GM13976 (cell line): Measurements from ENCODE around the gene USP25.

ENCODE experiments used
- DNase-seq: peaks from one replicate; pipeline ENCODE4 v3.0.0; 2012; ENCODE audit warnings: low spot score
- in situ Hi-C: fragments of 300-500 bp; cut with MboI; formaldehyde crosslinking; loops from one replicate; pipeline ENCODE4 v1.12.0; 2022; ENCODE audit warnings: low sequenced_read_pairs, mixed read lengths, inconsistent platforms; ENCODE audit not compliant: unreplicated experiment
- TF ChIP-seq, protein P1 (sequence below): IDR thresholded peaks from 2 replicates; pipeline ENCODE4 v1.5.1; 2012; ENCODE audit warnings: borderline replicate concordance, mild to moderate bottlenecking; ENCODE audit not compliant: insufficient read depth; ENCODE audit errors: extremely low read depth, missing control alignments, control extremely low read depth

Gene USP25

DNA sequence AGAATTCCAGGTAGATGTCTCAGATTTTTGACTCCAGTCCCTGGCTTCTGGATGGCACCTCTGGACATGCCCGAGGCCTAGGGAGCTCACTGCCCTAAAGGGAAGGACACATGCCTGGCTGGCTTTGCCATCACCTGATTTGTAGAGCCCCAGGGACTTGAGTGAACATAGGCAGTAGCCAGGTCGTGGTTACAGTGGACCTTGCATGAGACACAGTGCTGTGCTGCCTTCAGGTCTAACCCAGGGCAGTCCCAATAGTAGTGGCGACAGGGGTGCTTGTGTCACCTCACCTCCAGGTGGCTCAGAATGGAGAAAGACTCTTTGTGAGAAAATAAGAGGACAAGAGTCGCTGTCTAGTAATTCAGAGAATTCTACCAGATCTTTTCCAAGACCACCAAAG lies 166.7 kb downstream of the USP25 start:
- TF ChIP-seq, protein P1, sequence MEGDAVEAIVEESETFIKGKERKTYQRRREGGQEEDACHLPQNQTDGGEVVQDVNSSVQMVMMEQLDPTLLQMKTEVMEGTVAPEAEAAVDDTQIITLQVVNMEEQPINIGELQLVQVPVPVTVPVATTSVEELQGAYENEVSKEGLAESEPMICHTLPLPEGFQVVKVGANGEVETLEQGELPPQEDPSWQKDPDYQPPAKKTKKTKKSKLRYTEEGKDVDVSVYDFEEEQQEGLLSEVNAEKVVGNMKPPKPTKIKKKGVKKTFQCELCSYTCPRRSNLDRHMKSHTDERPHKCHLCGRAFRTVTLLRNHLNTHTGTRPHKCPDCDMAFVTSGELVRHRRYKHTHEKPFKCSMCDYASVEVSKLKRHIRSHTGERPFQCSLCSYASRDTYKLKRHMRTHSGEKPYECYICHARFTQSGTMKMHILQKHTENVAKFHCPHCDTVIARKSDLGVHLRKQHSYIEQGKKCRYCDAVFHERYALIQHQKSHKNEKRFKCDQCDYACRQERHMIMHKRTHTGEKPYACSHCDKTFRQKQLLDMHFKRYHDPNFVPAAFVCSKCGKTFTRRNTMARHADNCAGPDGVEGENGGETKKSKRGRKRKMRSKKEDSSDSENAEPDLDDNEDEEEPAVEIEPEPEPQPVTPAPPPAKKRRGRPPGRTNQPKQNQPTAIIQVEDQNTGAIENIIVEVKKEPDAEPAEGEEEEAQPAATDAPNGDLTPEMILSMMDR = no peak
- in situ Hi-C loops = no loop called here

DNA sequence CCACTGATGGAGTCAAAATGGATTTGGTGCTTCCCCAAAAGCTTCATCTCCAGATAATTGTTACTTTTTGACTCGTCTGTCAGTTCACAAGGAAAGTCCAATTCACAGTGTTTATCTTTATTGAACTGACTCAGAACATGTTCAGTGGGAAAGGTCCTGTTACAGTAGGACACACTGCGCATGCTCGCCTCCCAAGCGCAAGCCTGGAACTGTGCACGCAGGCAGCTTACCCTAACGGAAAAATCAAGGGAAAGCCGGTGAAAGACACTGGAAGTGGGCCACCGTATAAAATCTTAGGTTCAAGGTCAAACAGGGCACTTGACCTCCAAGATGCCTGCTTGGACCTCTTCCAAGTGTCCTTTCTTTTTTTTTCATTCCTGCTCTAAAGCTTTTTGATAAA lies 174.6 kb downstream of the USP25 start:
- in situ Hi-C loops = no loop called here
- no peak for DNase-seq
- TF ChIP-seq, protein P1 = no peak

More for the DNA sequence above, 166.7 kb downstream of the USP25 start:
- no peak for DNase-seq

DNA sequence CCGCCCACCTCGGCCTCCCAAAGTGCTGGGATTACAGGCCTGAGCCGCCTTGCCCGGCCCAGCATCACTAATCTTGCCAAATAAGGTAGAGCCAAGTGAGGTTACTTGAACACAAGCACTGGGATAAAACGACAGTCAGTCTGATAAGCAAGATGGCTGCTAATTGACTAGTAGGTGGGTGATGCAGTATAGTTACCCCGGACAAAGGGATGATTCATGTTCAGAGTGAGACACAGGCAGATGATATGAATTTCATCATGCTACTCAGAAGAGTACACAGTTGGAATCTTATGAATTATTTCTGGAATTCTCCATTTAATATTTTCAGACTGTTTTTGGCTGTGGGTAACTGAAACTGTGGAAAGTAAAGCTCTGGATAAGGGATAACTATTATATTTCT lies 178.4 kb downstream of the USP25 start:
- in situ Hi-C loops = no loop called here
- TF ChIP-seq, protein P1 = no peak
- no peak for DNase-seq

DNA sequence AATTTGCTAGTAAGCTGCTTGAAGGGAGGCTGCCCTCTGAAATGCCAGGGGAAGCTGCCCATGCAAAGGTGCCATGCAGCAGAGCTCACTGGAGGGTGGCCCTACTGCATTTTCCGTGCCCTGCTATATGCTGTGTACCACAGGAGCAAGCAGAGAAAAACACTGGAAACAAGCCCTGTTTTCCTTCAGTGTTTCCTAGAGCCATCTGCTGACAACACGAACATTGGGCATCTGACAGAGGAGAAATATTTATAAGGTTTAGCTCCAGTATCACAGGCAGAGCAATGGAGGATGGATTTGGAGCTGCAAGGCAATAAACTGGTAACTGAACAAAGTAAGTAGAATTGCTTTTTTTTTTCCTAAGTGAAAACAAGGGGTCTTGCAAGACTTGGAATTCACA lies 198.4 kb downstream of the USP25 start:
- in situ Hi-C loops = no loop called here
- TF ChIP-seq, protein P1 = no peak
- DNase-seq = no peak

DNA sequence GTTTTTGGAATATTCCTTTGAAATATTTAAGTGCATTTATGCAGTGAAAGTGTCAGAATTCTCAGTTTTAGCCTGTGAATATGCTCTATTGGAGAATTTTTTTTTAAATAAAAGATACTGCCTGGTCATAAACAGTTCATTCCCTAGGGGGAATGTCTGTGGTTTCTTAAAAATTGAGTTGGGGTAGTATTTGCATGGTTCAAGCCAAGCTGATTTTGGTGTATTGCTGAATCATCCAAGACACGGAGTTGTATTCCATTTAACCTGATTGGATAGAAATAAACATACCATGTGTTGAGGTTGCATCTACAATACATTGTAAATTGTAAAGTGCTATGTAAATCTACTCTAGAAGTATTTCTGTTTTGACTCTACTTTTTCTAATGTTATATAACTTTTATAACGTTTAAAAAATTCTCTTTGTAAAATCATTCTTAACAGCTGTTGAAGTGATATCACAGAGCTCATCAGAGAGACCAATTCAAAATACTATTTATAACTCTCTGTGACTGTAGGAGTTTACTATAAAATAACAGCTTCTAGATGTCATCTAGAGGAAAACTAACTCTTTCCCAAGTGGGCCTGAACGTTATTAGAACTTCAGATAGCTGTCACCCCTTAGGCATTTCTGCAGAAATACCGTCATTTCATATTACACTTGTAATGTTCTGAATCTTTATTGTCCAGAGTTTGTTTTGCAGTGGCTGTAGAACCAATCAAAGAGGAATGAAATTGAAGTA lies 199.1 kb downstream of the USP25 start:
- TF ChIP-seq, protein P1 = no peak
- in situ Hi-C loops = no loop called here
- no peak for DNase-seq

DNA sequence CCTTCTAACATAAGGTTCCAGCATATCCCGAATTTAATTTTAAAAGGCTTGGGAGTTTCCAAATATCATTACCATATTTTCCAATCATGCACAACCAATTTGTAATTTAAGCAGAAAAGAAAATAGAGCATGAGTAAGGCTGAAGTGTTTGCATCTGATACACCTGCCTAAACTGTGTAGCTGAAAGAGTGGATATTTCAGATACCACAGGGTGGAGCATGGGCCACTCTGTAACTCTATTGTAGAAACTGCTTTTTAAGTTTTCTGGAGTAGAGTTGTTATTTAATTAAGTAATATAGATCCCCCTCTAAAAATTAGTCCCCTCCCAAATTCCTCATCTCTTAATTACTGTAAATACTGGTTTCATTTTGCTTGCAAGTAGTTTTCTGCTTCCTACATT lies 199.8 kb downstream of the USP25 start:
- TF ChIP-seq, protein P1 = no peak
- no peak for DNase-seq
- in situ Hi-C loops = no loop called here
